DMS53 treated with DMSO at 0.1 percent for 48 hours (cell line): ENCODE measurements around the gene MCTP1.
A peak's percentile ranks its signal among the peaks of the same experiment; 100 is the strongest.

Source experiments
- DNase-seq: peaks from one replicate; lab custom pipeline; 2025; ENCODE audit not compliant: unreplicated experiment; lab: John Stamatoyannopoulos, UW

The MCTP1 gene

DNA sequence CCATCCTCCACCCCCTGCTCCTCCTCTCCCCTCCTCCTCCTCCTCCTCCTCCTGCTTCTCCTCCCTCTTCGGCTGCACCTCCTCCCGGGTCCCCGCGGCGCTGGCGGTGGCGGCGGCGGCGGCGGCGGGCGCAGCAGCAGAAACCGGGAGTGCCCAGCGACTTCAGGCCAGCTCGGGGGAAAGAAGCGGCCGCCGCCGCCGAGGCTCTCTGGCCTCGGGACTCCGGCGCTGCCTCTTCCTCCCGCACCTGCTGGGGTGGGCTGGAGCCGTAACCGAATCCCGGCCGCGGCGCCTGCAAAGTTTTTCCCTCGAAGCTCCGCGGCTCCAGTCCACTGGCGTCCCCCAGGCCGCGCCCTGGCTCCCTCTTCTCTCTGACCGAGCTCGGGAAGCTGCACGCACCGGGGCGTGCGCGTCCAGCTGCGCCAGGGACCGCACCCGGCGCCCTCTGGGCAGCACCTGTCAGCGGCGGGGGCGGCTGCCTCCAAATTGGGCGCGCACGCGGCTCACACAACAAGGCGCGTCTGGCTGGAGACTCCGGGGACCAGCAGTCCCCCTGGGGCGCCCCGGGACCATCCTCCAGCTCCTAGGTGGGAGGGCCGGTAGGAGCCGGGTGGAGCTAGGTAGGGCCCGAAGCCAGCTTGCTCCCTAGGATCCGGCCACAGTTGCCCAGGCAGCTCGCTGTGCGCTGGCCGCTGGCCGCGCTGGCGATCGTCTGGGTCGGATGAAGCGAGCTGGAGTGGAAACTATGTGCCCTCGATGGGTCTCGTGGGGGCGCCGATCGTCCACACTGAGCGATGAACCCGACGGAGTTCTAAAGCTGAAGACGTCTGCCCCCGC lies at the start of gene MCTP1:
Gene MCTP1 (minus strand): TSS at position 523 of the 837 bp plus-strand sequence.
- peak; percentile 34 for DNase-seq

DNA sequence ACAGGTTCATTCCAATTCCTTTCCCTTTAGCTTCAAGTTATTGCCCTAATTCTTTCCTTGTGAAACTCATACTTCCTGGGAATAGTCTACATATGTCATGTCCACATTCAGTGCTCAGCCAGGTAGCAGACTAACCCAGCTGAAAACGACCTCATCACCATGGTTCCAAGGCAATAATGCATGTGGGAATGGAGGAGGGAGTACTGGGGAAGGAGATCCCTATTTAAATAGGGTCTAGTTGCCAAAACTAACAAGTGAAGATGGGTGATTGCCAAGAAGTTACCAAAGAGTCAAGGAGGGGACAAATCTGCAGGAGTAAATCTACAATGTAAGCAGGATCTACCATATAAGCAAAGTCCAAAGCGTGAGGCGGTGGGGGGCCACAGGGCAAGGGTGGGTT lies 47.3 kb upstream of the MCTP1 start:
- DNase-seq = no peak

GRCh38 chr5:95331358-95331757 lies 46.5 kb upstream of the MCTP1 start:
- no peak for DNase-seq

- DNase-seq = no peak
Measured at GRCh38 chr5:95327211-95327610, 42.3 kb upstream of the MCTP1 start.

- no peak for DNase-seq
Measured at GRCh38 chr5:95317687-95318086, 32.8 kb upstream of the MCTP1 start.

GRCh38 chr5:95317085-95317484 lies 32.2 kb upstream of the MCTP1 start:
- no peak for DNase-seq

DNA sequence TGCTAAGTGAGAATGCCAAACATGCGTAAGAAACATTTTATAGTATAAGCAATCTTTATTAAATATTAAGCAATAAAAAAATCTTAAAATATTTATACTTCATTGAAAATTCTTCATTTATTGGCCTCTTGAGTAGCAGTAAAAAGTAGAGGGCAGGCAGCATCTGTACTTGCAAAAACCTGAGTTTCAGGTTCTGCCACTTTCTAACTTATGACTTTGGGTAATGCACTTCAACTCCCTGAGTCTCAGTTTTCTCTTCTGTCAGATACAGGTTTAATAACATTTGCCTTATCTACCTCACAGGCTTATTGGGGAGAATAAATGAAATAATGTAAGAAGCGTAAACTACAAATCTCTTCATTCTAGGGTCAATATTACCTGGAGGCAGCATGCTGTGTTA lies 19.8 kb upstream of the MCTP1 start:
- DNase-seq = peak; percentile 54

DNA sequence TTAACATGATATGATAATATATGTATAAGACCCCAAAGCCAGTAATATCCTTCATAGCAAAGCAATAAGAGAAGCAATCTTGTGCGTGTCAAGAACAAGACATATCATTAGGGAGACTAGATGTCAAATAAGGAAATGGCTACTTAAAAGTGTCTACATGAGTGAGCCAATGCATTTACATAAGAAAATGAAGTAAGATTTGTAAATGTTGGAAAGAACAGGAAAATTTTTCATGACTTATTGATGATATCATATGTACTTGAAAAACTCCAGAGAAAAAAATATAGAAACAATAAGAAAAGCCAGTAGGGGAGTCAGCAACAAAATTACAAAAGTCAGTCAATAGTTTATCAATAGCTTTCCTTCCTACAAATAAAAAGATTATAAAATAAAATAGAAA lies 13.8 kb upstream of the MCTP1 start:
- no peak for DNase-seq

GRCh38 chr5:95296291-95296690 lies 11.4 kb upstream of the MCTP1 start:
- DNase-seq = no peak

DNA sequence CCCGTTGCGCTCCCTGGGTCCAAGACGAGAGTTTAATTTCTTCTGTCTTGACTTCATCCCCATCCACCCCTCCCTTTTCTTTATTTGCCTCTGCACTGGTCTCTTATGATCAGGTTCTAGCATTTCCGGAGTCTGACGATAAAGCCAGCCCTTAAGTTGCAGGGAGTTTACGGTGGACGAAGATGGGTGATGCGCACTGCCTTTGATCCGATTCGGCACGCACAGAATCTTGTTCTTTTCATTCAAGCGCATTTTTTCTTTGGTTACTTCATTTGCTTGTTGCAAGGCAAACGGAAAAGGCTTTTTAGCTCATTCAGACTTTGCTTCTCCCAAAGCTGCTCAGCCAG lies 488 bp upstream of the MCTP1 start:
- peak; percentile 24 for DNase-seq

DNA sequence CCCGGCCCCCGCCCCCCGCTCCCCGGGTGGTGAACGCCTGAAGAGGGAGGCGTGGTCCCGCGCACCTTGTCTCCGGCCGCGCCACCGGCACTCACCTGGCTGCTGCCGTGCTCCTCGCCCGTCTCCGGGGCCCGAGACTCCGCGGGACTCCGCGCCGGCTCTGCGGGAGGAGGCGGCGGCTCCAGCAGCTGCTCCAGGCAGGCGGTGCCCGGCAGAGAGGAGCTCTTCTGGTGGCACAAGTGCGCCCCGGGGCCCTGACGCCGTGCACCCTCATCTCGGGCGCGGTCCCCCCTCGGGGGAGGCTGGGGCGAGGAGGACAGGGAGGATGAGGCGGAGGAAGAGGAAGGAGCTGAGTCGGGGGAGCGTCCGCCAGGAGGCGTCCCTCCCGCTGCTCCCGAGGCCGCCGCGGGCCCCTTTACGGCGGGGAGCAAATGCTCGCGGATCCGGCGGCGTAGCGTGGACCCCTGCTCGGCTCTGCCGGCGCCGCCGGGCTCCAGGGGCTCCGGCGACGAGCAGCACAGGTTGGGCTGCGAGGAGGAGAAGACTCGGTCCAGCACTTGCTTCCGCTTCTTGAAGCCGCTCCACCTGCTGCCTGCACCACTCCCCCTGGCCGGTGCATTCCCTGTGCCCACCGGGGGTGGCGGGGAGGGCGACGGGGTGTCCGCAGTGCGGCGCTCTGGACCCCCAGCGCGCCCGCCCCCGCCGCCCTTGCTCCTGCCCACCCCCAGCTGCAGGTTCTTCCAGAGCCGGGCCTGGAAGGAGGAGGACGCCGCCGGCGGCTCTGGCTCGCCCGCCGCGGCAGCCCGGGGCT lies 928 bp downstream of the MCTP1 start:
- peak; percentile 46 for DNase-seq

DNA sequence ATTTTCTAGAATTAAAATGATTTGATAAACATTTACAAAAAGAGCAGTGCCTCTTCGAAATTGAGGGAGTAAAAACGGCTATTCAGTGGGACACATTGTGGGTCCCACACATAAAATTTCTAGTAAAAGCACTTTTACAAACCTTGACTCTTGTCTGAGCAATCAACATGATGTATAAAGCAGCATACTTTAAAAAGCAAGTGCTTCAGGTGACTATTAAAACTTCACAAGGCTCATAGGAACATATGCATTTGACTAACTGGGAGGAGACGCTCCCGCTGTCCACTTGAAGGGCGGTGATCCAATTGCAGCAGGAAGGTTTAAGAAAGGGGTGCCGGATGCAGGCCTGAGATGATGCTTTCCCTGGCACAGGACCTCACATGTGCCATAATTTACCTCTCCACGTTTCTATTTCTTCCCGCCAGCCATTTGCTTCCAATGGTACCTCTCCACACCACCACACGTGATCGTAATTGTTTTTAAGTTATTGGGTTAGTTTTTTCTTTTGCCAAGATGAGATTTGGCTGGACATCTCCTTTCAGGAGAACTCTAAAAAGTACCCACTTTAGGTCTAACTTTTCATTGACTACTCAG lies 1.8 kb downstream of the MCTP1 start:
- peak; percentile 23 for DNase-seq

DNA sequence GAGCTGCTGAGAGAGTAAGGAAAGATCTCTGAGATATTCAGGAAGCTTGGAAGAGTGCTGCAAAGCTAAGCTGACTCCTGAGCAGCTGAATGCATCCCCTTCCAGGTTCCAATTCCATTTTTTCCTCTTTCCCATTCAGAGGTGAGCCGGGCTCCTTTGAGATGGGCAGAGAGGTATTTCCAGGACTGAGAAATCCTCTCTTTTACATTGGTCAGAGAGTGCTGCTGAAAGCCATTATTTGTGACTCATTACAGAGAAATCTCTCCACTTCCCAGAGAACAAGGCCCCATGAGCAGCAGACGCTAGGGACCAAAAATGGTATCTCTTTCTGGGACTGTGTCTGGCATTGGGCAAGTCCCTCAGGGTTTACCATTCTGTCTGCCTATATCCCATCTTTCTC lies 3.7 kb downstream of the MCTP1 start:
- no peak for DNase-seq

GRCh38 chr5:95280401-95281095 lies 4.3 kb downstream of the MCTP1 start:
- DNase-seq = no peak

- no peak for DNase-seq
Measured at GRCh38 chr5:95274011-95274410, 10.9 kb downstream of the MCTP1 start.

GRCh38 chr5:95272316-95272929 lies 12.5 kb downstream of the MCTP1 start:
- DNase-seq = no peak

GRCh38 chr5:95262933-95263660 lies 21.8 kb downstream of the MCTP1 start:
- DNase-seq = peak; percentile 45

- peak; percentile 53 for DNase-seq
Measured at GRCh38 chr5:95261437-95262175, 23.3 kb downstream of the MCTP1 start.

- no peak for DNase-seq
Measured at GRCh38 chr5:95256991-95257390, 27.9 kb downstream of the MCTP1 start.

DNA sequence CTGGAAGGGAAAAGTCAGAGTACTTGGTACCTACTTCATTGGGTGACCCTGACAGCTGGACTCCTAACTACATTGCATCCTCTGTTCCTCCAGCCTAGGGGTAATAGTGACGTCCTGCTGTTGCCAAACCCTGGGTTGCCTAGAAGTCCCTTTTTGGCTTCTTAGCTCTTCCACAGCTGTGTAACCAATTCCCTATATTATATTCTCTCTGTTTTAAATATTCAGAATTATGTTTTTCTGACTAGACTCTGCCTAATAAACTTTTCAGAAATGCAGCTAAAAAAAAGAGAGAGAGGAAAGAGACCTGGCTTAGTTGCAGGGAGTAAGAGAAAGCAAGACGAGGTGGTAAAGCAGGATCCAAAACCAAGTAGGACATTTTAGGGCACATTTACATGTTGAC lies 28.4 kb downstream of the MCTP1 start:
- no peak for DNase-seq
